SK-N-SH treated with all-trans-retinoic acid at 6 μM for 48 hours (cell line): ENCODE data around the gene RAB8A.

ENCODE experiments used
- OSR1 ChIP-seq: fragments of 250-450 bp; sonication (Bioruptor Pico); IDR thresholded peaks from 2 replicates; pipeline ENCODE4 v1.8.0; 2022; ENCODE audit warnings: moderate library complexity, mild to moderate bottlenecking, inconsistent platforms
- PATZ1 ChIP-seq: fragments of 250-450 bp; sonication (Bioruptor Pico); IDR thresholded peaks from 2 replicates; pipeline ENCODE4 v1.8.0; 2020; ENCODE audit warnings: mild to moderate bottlenecking, moderate library complexity, borderline replicate concordance
- TCF4 ChIP-seq: fragments of 250-450 bp; sonication (Bioruptor Pico); IDR thresholded peaks from 2 replicates; pipeline ENCODE4 v1.8.0; 2021; ENCODE audit warnings: mild to moderate bottlenecking, moderate library complexity, borderline replicate concordance
- ZFP3 ChIP-seq: fragments of 250-450 bp; sonication (Bioruptor Pico); IDR thresholded peaks from 2 replicates; pipeline ENCODE4 v1.5.0; 2020; ENCODE audit warnings: mild to moderate bottlenecking, moderate library complexity

DNA sequence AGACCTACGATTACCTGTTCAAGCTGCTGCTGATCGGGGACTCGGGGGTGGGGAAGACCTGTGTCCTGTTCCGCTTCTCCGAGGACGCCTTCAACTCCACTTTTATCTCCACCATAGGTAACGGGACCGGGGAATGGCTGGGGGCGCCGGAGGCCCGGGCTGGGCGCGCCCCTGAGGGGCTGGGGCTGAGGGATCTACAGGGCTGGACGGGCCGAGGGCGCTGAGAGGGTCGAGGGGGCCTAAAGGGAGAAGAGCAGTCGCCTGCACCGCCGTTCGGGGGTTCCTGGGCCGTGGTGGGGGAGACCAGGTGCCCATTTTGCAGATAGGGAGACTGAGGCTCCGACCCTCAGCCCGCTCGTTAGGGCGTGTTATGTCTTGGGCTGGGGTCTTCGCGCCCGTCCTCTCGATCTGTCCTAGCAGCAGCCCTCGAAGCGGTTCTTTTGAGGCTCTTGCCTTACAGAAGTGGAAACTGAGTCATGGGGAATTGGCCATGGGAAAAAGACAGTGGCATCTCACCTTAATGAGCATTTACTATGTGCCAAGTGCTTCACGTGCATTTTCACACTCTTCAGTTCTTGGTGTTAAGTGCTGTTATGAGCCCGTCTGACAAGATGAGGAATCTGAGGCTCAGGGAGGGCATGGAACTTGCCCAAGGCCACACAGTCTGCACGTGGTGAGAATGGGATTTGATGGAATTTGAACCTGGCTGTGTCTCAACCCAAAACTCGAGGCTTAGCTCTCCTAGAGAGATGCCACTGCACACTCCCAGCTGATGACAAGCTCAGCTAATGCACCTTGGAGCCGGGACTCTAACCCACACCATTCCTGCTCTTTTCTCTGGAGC, 442 bp downstream of the RAB8A start:
- TF ChIP-seq PATZ1 (CRISPR knock-in tag) (no peak), ZFP3 (CRISPR knock-in tag) (no peak), TCF4 (CRISPR knock-in tag) (no peak), OSR1 (no peak)
